Right lung (tissue), 10 donors: ENCODE data around the gene GOLGA6B. TPM values are rescaled to one million over a fixed set of nuclear protein-coding genes. Genes with fewer than 3 reads are reported as not detected.
"Not testable (repeated sequence)": the region's sequence is repeated elsewhere in the genome, so short reads cannot be mapped to it uniquely, and the experiment has no call there.

Experiments used
- DNase-seq, 2 donors: peaks; one replicate each; pipeline ENCODE4 v3.0.0-alpha.2; 2013
- long read RNA-seq, 8 donors: transcript quantifications; one replicate each; lab custom pipeline, GENCODE V29; 2026
- polyA plus RNA-seq, 5 donors: library from polyadenylated mRNA; unstranded; fragments of 120-200 nt; gene quantifications; one replicate each; pipeline versions ENCODE4 v1.2.1 to v1.2.3, GENCODE V29; 2013; ENCODE audit warnings: inconsistent platforms in 1 of 5, low replicate concordance in 1 of 5; ENCODE audit not compliant: insufficient read length in 5 of 5, insufficient read depth in 1 of 5

The GOLGA6B gene
- 1 to 10 TPM in 2 of 5 donors, under 1 TPM in 2, not detected in 1; 0.13 to 1.6 (median 1.2) TPM for polyA plus RNA-seq
- long read RNA-seq, donor 1, result 0 reads
- long read RNA-seq, donor 2, result 0 reads
- long read RNA-seq, donor 3, result 0 reads
- long read RNA-seq, donor 4, result 0 reads
- long read RNA-seq, donor 5, result 0 reads
- long read RNA-seq, donor 6, result 0 reads
- long read RNA-seq, donor 7, result 0 reads
- long read RNA-seq, donor 8, result 0 reads

GRCh38 chr15:72654397-72654796, at the start of gene GOLGA6B:
Gene GOLGA6B, plus strand, starts transcription at chr15:72654697. Its CDS starts 41 bp downstream, at chr15:72654738.
- not testable (repeated sequence) for DNase-seq

- DNase-seq, result no peak
Measured at GRCh38 chr15:72604794-72605193, 49.7 kb upstream of the GOLGA6B start.

- not testable (repeated sequence) for DNase-seq
Measured at GRCh38 chr15:72608084-72608483, 46.4 kb upstream of the GOLGA6B start.

GRCh38 chr15:72609862-72610261, 44.6 kb upstream of the GOLGA6B start:
- no peak for DNase-seq

GRCh38 chr15:72612324-72612723, 42.2 kb upstream of the GOLGA6B start:
- DNase-seq, result not testable (repeated sequence)

- no peak for DNase-seq
Measured at GRCh38 chr15:72614810-72615532, 39.5 kb upstream of the GOLGA6B start.

GRCh38 chr15:72615533-72616233, 38.8 kb upstream of the GOLGA6B start:
- DNase-seq, result not testable (repeated sequence)

GRCh38 chr15:72616491-72617210, 37.8 kb upstream of the GOLGA6B start:
- DNase-seq, result no peak

GRCh38 chr15:72623854-72624253, 30.6 kb upstream of the GOLGA6B start:
- not testable (repeated sequence) for DNase-seq

GRCh38 chr15:72626153-72626552, 28.3 kb upstream of the GOLGA6B start:
- DNase-seq, result not testable (repeated sequence)

- DNase-seq, result not testable (repeated sequence)
Measured at GRCh38 chr15:72628249-72629067, 26.0 kb upstream of the GOLGA6B start.

- not testable (repeated sequence) for DNase-seq
Measured at GRCh38 chr15:72629068-72629570, 25.4 kb upstream of the GOLGA6B start.

GRCh38 chr15:72636519-72637282, 17.8 kb upstream of the GOLGA6B start:
- peak; percentile 6 to 74 for DNase-seq

GRCh38 chr15:72639759-72640483, 14.6 kb upstream of the GOLGA6B start:
- DNase-seq, result not testable (repeated sequence)

GRCh38 chr15:72642271-72642670, 12.2 kb upstream of the GOLGA6B start:
- not testable (repeated sequence) for DNase-seq

GRCh38 chr15:72648631-72649253, 5.8 kb upstream of the GOLGA6B start:
- not testable (repeated sequence) for DNase-seq

GRCh38 chr15:72656014-72656413, 1.5 kb downstream of the GOLGA6B start:
- not testable (repeated sequence) for DNase-seq

- not testable (repeated sequence) for DNase-seq
Measured at GRCh38 chr15:72661081-72661480, 6.6 kb downstream of the GOLGA6B start.

- DNase-seq, result not testable (repeated sequence)
Measured at GRCh38 chr15:72663931-72664330, 9.4 kb downstream of the GOLGA6B start.
